ENCODE results near the gene CLNK. TPM values are rescaled to one million over a fixed set of nuclear protein-coding genes. Genes with fewer than 3 reads are reported as not detected.

Gene CLNK
- total RNA-seq, 1 experiment from 2014 or later, result not detected

DNA sequence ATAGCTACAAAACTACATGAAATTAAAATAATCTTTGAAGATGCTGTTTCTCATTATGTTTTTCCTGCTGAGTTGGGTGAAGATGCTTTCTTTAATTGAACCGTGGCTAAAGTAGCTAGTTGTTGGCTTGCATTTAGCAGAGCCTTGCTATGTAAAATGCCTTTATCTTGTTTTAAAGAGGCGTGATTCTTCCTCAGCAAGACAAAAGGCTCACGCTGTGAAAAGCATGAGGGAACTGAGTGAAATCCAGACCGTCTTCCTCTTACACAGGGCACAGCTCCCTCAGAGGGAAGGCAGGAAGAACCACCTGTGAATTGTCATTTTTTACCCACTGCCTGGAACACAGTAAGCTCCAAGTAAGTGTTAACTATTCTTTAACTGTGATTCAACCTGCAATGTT lies 188.4 kb downstream of the CLNK start:
- no peak overlapping the region for H3K18ac ChIP-seq (ENCODE audit: insufficient read length, low read depth, low read length)
- H3K4ac ChIP-seq (ENCODE audit: low read depth, low read length), result no peak overlapping the region
- H4K91ac ChIP-seq (ENCODE audit: insufficient read length, low read depth, low read length), result no peak overlapping the region
- no peak overlapping the region for H2BK15ac ChIP-seq (ENCODE audit: low read depth, low read length)
- H2BK20ac ChIP-seq (ENCODE audit: low read depth, low read length, poor library complexity, severe bottlenecking), result no peak overlapping the region
- H3T11ph ChIP-seq (ENCODE audit: low read length), result no peak overlapping the region
- peak overlapping the region; percentile 13 for H3K27ac ChIP-seq (ENCODE audit: insufficient read length, low read depth, low read length)
- no peak overlapping the region for H3K56ac ChIP-seq (ENCODE audit: insufficient read length, low read depth, low read length)
- TF ChIP-seq CTCF (conservative IDR thresholded peaks at IDR 0.05), result no peak
- WGBS (ENCODE audit: extremely low coverage, insufficient read length, low lambda C conversion rate), result no CpG with 5 or more reads among the region's 4 CpGs
- no peaks in the 10 kb centered on the region for H4K20me1 ChIP-seq (ENCODE audit: control insufficient read depth, insufficient read depth, insufficient read length)
- no peaks in the 10 kb centered on the region for H3K23me2 ChIP-seq (ENCODE audit: insufficient read length, low read depth, low read length, poor library complexity, severe bottlenecking)
- peak; percentile 85 for DNase-seq
- H3K79me2 ChIP-seq (ENCODE audit: insufficient read depth, low read length), result no peaks in the 10 kb centered on the region
- no peak overlapping the region for H2AFZ ChIP-seq (ENCODE audit: low read length)
- no peak overlapping the region for H2BK12ac ChIP-seq (ENCODE audit: insufficient read length, low read depth, low read length)
- H3K79me1 ChIP-seq (ENCODE audit: insufficient read depth, low read depth, low read length, poor library complexity, severe bottlenecking), result no peaks in the 10 kb centered on the region
- Mint-ChIP-seq H3K4me1 (peaks cover 50 to 57% of the 10 kb centered on the region in 2 experiments), H3K27me3 (ENCODE audit: low read depth) (peaks cover 66% of the 10 kb centered on the region), H3K36me3 (ENCODE audit: insufficient read depth in 1 of 3, low read depth in 3 of 3) (0 out of 7 replicates have a peak, but pooled peaks cover 0 to 1% (median 0%) of the 10 kb centered on the region in 3 experiments), H3K9me3 (no peaks in the 10 kb centered on the region), H3K27ac (peak overlapping the region; percentile 5 to 85 (median 76); a peak in 5 of 7 replicates), H3K4me3 (peak overlapping the region; percentile 15 to 35; a peak in 4 of 5 replicates)
- H2BK5ac ChIP-seq (ENCODE audit: insufficient read length, low read length), result no peak overlapping the region
- peaks cover 22% of the 10 kb centered on the region; the same call in 1 of the 2 replicates for H3K4me1 ChIP-seq (ENCODE audit: insufficient read depth, low read length)
- H3K4me2 ChIP-seq (ENCODE audit: insufficient read depth, insufficient read length, low read length), result peak overlapping the region; percentile 28
- peaks cover 7% of the 10 kb centered on the region for H3K27me3 ChIP-seq (ENCODE audit: insufficient read depth, low read length)
- no peak overlapping the region for H4K5ac ChIP-seq (ENCODE audit: insufficient read length, low read depth, low read length)
- no peak overlapping the region for H4K8ac ChIP-seq (replicated peaks; ENCODE audit: insufficient read length, low read depth, low read length)
- H3K23ac ChIP-seq (ENCODE audit: insufficient read length, low read depth, low read length), result no peak overlapping the region
- no peak overlapping the region for H2BK120ac ChIP-seq (ENCODE audit: low read depth, low read length, poor library complexity, severe bottlenecking)
- no peak overlapping the region for H3K14ac ChIP-seq (ENCODE audit: insufficient read depth, low read length)
- no peak overlapping the region for H2AK5ac ChIP-seq (ENCODE audit: insufficient read length, low read length)
- no peaks in the 10 kb centered on the region for H3K9me3 ChIP-seq (ENCODE audit: control insufficient read depth, low read depth, low read length)
- no peak overlapping the region for H3K9ac ChIP-seq (ENCODE audit: extremely low read depth, insufficient read length, low read length)

All from H9 (cell line).